Activated CD4-positive, alpha-beta memory T cell treated with anti-CD3 and anti-CD28 coated beads for 36 hours (primary cell): ENCODE results near the gene RBMS3. TPM values are rescaled to one million over a fixed set of nuclear protein-coding genes. Genes with fewer than 3 reads are reported as not detected.

Experiments used
- CTCF ChIA-PET: fragments of 350-600 bp; sonication (Branson Sonifier 250); formaldehyde crosslinking; loops from one replicate; lab custom pipeline; 2021; ENCODE audit warnings: antibody characterized with exemption, inconsistent platforms; lab: Charles Lee
- POLR2A ChIA-PET: fragments of 350-600 bp; sonication (Branson Sonifier 250); formaldehyde crosslinking; loops from one replicate; lab custom pipeline; 2021; ENCODE audit warnings: antibody characterized with exemption; lab: Charles Lee
- DNase-seq: peaks from one replicate; pipeline ENCODE4 v3.0.0-alpha.2; 2020
- H3K27ac Mint-ChIP-seq: one replicate; pipeline ENCODE4 v1.8.0; 2021; ENCODE audit warnings: mixed read lengths
- H3K27me3 Mint-ChIP-seq: one replicate; pipeline ENCODE4 v1.8.0; 2021; ENCODE audit warnings: mixed read lengths
- H3K36me3 Mint-ChIP-seq: one replicate; pipeline ENCODE4 v1.8.0; 2021; ENCODE audit warnings: mixed read lengths
- H3K4me1 Mint-ChIP-seq: one replicate; pipeline ENCODE4 v1.8.0; 2021; ENCODE audit warnings: low read depth, mixed read lengths
- H3K4me3 Mint-ChIP-seq: one replicate; pipeline ENCODE4 v1.8.0; 2021; ENCODE audit warnings: mild to moderate bottlenecking, mixed read lengths
- H3K9me3 Mint-ChIP-seq: one replicate; pipeline ENCODE4 v1.8.0; 2021; ENCODE audit warnings: mixed read lengths
- intact Hi-C: fragments of 100-400 bp; cut with micrococcal nuclease; formaldehyde crosslinking; loops from one replicate; pipeline ENCODE4 v1.15.1; 2023
- total RNA-seq, 2 experiments: library from RNA; stranded (reverse); gene quantifications; one replicate each; pipeline ENCODE4 v1.2.3, GENCODE V29; 2021

The RBMS3 gene
- total RNA-seq, 2 experiments from 2014 or later = 1.6 TPM

DNA sequence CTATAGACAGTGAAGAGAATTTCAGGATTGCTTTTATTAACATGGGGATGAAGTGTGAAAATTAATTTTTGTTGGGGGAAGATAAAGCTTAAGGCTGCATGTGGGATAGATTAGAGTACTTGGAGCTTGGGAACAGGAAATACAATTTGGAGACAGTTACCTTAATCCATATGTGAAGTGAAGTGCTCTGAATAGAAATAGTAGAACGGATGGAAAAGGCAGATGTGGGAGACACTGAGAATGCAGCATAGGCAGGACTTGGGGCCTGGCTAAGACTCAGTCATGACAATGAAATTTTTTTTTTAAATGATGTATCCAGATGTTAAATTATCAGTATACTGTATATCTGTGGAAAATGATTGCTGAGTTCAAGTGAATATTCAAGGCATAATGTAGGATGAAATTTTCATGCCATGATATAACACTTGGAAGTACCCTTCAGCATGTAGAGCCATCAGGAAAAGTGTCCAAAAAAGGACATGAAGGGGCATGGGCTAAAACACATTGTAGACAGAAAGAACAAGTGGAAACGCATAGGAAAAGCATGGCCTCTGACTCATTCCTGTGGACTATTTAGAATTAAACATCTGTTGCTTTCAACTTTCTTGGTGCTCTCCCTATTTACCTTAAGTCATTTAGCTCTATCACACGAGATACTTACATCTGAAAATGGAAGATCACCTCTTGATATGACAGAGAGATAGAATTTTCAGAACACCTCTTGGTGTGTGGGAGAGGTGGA, 134.8 kb downstream of the RBMS3 start:
- no peaks in the 10 kb centered on the region for H3K4me1 Mint-ChIP-seq
- H3K27me3 Mint-ChIP-seq = no peaks in the 10 kb centered on the region

GRCh38 chr3:29416514-29416913, 135.6 kb downstream of the RBMS3 start:
- H3K9me3 Mint-ChIP-seq = peaks cover 3% of the 10 kb centered on the region
- no peak overlapping the region for H3K27ac Mint-ChIP-seq
- ChIA-PET CTCF (interaction anchor here (0.5 kb wide), 1 partner anchor 1518 kb away, joined by 3 read pairs; no protein-coding TSS in a partner anchor), POLR2A (no interaction called here)
- intact Hi-C loops = no loop called here
- no peaks in the 10 kb centered on the region for H3K4me1 Mint-ChIP-seq
- H3K27me3 Mint-ChIP-seq = no peaks in the 10 kb centered on the region
- H3K36me3 Mint-ChIP-seq = no peaks in the 10 kb centered on the region
- DNase-seq = no peak
- H3K4me3 Mint-ChIP-seq = no peak overlapping the region

More for the DNA sequence above, 134.8 kb downstream of the RBMS3 start:
- no peak for DNase-seq
- Mint-ChIP-seq H3K27ac (no peak overlapping the region), H3K9me3 (peaks cover 3% of the 10 kb centered on the region), H3K36me3 (no peaks in the 10 kb centered on the region), H3K4me3 (no peak overlapping the region)
- intact Hi-C loops = no loop called here
- ChIA-PET POLR2A (no interaction called here), CTCF (interaction anchor here (0.5 kb wide), 1 partner anchor 1518 kb away, joined by 3 read pairs; no protein-coding TSS in a partner anchor)

- DNase-seq = no peak
- intact Hi-C loops = no loop called here
- Mint-ChIP-seq H3K4me1 (no peaks in the 10 kb centered on the region), H3K4me3 (no peak overlapping the region), H3K27ac (no peak overlapping the region), H3K9me3 (peaks cover 3% of the 10 kb centered on the region), H3K27me3 (no peaks in the 10 kb centered on the region), H3K36me3 (no peaks in the 10 kb centered on the region)
- POLR2A ChIA-PET = no interaction called here
- CTCF ChIA-PET = no interaction called here
These were observed 139.2 kb downstream of the RBMS3 start for GRCh38 chr3:29420106-29420505.

- Mint-ChIP-seq H3K27me3 (no peaks in the 10 kb centered on the region), H3K4me1 (no peaks in the 10 kb centered on the region), H3K9me3 (no peaks in the 10 kb centered on the region), H3K4me3 (no peak overlapping the region), H3K36me3 (no peaks in the 10 kb centered on the region), H3K27ac (no peak overlapping the region)
- intact Hi-C loops = no loop called here
- ChIA-PET POLR2A (no interaction called here), CTCF (no interaction called here)
- DNase-seq = no peak
These were observed 145.7 kb downstream of the RBMS3 start for GRCh38 chr3:29426302-29427226.

- Mint-ChIP-seq H3K27me3 (no peaks in the 10 kb centered on the region), H3K4me1 (no peaks in the 10 kb centered on the region), H3K9me3 (no peaks in the 10 kb centered on the region), H3K36me3 (no peaks in the 10 kb centered on the region), H3K27ac (no peak overlapping the region), H3K4me3 (no peak overlapping the region)
- no peak for DNase-seq
- intact Hi-C loops = no loop called here
- CTCF ChIA-PET = no interaction called here
- POLR2A ChIA-PET = no interaction called here
These were observed 146.6 kb downstream of the RBMS3 start for GRCh38 chr3:29427266-29428103.

DNA sequence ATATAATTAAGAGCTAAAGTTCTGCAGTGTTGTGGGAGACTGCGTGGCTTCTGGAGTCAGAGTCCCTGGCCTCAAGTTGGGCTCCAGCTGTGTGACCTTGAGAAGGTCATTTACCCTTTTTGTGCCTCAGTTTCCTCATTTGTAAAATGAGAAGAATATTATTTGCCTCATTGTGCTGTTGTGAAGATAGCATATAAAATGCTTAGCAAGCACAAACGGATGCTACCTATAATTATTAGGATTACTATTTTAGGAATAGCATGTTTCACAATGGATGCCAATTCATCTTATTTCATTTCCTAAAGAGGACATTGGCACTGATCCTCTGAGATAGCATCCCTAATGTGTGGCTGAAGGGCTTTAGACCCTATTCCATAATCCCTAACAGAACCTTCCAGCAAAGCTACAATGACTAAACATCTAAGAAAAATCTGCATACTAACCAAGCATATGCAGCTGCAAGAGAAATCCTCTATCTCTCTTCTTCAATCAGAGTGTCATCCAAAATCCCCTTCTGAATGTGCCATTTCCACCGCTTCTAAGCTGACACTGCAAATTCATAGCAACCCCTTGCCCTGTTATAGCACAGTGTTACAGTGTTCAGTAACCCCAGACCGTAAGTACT, 148.3 kb downstream of the RBMS3 start:
- H3K36me3 Mint-ChIP-seq = no peaks in the 10 kb centered on the region
- POLR2A ChIA-PET = no interaction called here
- H3K27ac Mint-ChIP-seq = no peak overlapping the region
- no peaks in the 10 kb centered on the region for H3K9me3 Mint-ChIP-seq
- no peak for DNase-seq
- H3K4me3 Mint-ChIP-seq = no peak overlapping the region
- intact Hi-C loops = no loop called here
- no peaks in the 10 kb centered on the region for H3K27me3 Mint-ChIP-seq
- no peaks in the 10 kb centered on the region for H3K4me1 Mint-ChIP-seq
- CTCF ChIA-PET = no interaction called here

DNA sequence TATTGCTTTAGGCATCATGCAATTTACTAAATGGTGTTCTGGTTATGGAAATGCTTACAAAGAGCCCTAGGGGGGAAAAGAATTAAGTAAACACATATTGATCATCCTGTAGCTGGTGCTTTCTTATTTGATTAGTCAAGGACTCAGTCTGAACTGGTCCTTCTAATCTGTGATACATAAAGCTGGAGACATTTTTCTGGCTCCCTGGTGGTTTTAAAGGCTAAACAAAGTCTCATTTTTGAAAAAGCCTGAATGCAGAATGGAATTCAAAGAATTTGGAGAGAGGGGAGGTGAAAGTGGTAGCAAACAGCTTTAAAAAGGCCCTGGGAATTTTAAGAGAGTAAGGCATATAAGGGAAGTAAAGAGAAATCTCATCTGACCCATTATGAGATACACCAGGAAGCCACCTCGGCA, 149.7 kb downstream of the RBMS3 start:
- DNase-seq = no peak
- no peak overlapping the region for H3K27ac Mint-ChIP-seq
- H3K4me3 Mint-ChIP-seq = no peak overlapping the region
- CTCF ChIA-PET = no interaction called here
- no peaks in the 10 kb centered on the region for H3K4me1 Mint-ChIP-seq
- POLR2A ChIA-PET = no interaction called here
- no peaks in the 10 kb centered on the region for H3K36me3 Mint-ChIP-seq
- no peaks in the 10 kb centered on the region for H3K9me3 Mint-ChIP-seq
- intact Hi-C loops = no loop called here
- no peaks in the 10 kb centered on the region for H3K27me3 Mint-ChIP-seq

- Mint-ChIP-seq H3K9me3 (no peaks in the 10 kb centered on the region), H3K4me1 (no peaks in the 10 kb centered on the region), H3K27ac (no peak overlapping the region), H3K4me3 (no peak overlapping the region), H3K36me3 (no peaks in the 10 kb centered on the region), H3K27me3 (no peaks in the 10 kb centered on the region)
- DNase-seq = no peak
- ChIA-PET POLR2A (no interaction called here), CTCF (no interaction called here)
- intact Hi-C loops = no loop called here
These were observed 155.9 kb downstream of the RBMS3 start for GRCh38 chr3:29436612-29437323.

GRCh38 chr3:29438580-29438979, 157.7 kb downstream of the RBMS3 start:
- H3K9me3 Mint-ChIP-seq = peaks cover 2% of the 10 kb centered on the region
- H3K4me1 Mint-ChIP-seq = no peaks in the 10 kb centered on the region
- POLR2A ChIA-PET = no interaction called here
- CTCF ChIA-PET = no interaction called here
- H3K36me3 Mint-ChIP-seq = no peaks in the 10 kb centered on the region
- H3K27me3 Mint-ChIP-seq = no peaks in the 10 kb centered on the region
- H3K4me3 Mint-ChIP-seq = no peak overlapping the region
- no peak overlapping the region for H3K27ac Mint-ChIP-seq
- intact Hi-C loops = no loop called here
- DNase-seq = no peak

DNA sequence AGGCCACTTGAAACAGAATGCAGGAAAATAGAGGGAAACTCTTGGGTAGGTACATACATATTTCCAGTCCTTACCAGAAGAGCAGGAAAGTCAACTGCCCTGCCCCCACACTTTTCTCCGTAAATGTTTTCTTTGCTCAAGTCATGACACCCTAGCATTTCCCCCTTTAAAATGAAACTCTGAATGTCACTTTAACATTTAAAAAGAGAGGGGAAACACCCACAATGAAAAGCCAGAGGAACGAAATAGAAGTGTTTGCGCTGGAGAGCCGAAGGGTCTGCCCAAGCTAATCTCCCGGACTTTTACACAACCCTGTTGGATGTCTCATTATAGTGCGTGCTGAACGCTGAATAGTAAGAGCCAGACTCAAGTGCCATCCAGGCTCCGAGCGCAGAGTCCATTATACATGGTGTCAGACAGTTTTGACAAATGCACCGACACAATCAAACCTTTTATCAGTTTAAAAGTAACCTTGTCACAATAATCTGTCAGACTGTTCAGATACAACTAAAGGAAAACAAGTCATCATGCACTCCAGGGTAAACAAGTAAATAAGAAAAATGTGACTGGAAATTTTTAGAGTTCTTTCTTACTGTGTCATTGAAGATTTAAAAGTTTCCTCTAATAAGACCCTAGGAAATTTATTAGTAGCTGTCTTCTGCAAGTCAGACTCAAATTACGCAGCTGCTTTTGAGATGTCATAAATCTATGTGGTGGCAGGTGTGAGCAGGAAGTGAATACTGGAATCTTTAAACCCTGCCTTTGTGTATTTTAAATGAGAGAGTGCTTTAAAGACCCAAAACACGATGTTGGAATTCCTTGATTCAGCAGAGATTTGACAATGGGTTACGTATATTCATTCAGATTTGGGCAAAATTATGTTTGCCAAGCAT, 159.8 kb downstream of the RBMS3 start:
- H3K4me3 Mint-ChIP-seq = no peak overlapping the region

More for the DNA sequence above, 159.8 kb downstream of the RBMS3 start:
- CTCF ChIA-PET = no interaction called here
- POLR2A ChIA-PET = no interaction called here
- intact Hi-C loops = no loop called here
- no peaks in the 10 kb centered on the region for H3K27me3 Mint-ChIP-seq
- no peaks in the 10 kb centered on the region for H3K36me3 Mint-ChIP-seq
- H3K4me1 Mint-ChIP-seq = no peaks in the 10 kb centered on the region
- peaks cover 2% of the 10 kb centered on the region for H3K9me3 Mint-ChIP-seq
- no peak for DNase-seq
- no peak overlapping the region for H3K27ac Mint-ChIP-seq
